Uterus (tissue), 4 donors: ENCODE results near the gene OR4K14. TPM values are rescaled to one million over a fixed set of nuclear protein-coding genes. Genes with fewer than 3 reads are reported as not detected.

Experiments
- DNase-seq, 2 donors: peaks; one replicate each; pipeline ENCODE4 v3.0.0-alpha.2; 2019 to 2020
- H3K27ac ChIP-seq, 2 donors: fragments of 200-600 bp; sonication (generic); 1 replicate in 1 of 2; 2 replicates in 1 of 2; pipeline ENCODE4 v1.5.1; 2016 to 2018
- H3K27me3 ChIP-seq, 2 donors: fragments of 200-600 bp; sonication (generic); one replicate each; pipeline ENCODE4 v1.5.1; 2018 to 2019; ENCODE audit warnings: control low read depth in 1 of 2
- H3K36me3 ChIP-seq, 2 donors: fragments of 200-600 bp; sonication (generic); one replicate each; pipeline ENCODE4 v1.5.1; 2019; ENCODE audit warnings: control low read depth in 1 of 2
- H3K4me1 ChIP-seq, 2 donors: fragments of 200-600 bp; sonication (generic); one replicate each; pipeline ENCODE4 v1.5.1; 2018 to 2019; ENCODE audit warnings: control low read depth in 1 of 2
- H3K4me3 ChIP-seq, 2 donors: fragments of 200-600 bp; sonication (generic); 1 replicate in 1 of 2; 2 replicates in 1 of 2; pipeline ENCODE4 v1.5.1; 2018 to 2019; ENCODE audit warnings: mild to moderate bottlenecking in 1 of 2
- H3K9me3 ChIP-seq, 2 donors: fragments of 200-600 bp; sonication (generic); one replicate each; pipeline ENCODE4 v1.5.1; 2019; ENCODE audit warnings: control low read depth in 1 of 2
- POLR2A ChIP-seq, 2 donors: fragments of 450-650 bp; IDR thresholded peaks; one replicate each; pipeline ENCODE4 v1.6.1; 2016; ENCODE audit warnings: antibody characterized with exemption in 2 of 2, mild to moderate bottlenecking in 1 of 2, moderate library complexity in 1 of 2
- intact Hi-C: fragments of 100-400 bp; cut with DNase I; formaldehyde crosslinking; loops from one replicate; pipeline ENCODE4 v1.15.1; 2023; ENCODE audit warnings: low total_unique reads
- total RNA-seq, 4 donors: library from RNA; depleted of rRNA in 3 of 4; stranded (reverse); fragments of >200 nt in 3 of 4; gene quantifications; one replicate each; pipeline versions ENCODE4 v1.1.0 to v1.2.4, GENCODE V29; 2014 to 2023
- TF ChIP-seq, protein P1 (sequence below), 4 experiments: fragments of 200-600 bp in 2 of 4; fragments of 450-650 bp in 2 of 4; sonication (generic) in 2 of 4; IDR thresholded peaks; one replicate each; pipeline ENCODE4 v1.5.1; 2016 to 2019; ENCODE audit warnings: antibody characterized with exemption in 4 of 4, mild to moderate bottlenecking in 2 of 4, moderate library complexity in 1 of 4
- donor health status: DM: yes; HTN: yes; CAD: no.

OR4K14 gene
- total RNA-seq, 4 donors from 2014 or later, result not detected

DNA sequence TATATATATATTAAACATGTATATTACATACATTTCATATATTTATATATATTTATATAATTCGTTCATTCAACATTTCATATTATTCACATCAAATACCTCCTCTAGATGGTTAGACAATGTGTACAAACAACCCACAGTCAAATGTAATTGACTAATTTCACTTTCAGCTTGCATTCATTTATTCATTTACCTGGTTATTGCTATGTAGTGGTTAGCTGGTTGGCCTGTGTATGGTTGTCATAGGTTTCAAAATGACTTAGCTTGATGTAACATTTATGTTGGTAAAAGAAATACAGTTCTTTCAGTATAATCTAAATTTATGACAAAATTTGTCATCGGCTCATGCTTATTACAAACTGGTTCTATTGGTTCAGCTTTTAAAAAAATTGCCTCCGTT is 16.3 kb upstream of the OR4K14 start:
- intact Hi-C loops, result no loop called here
- Histone ChIP-seq H3K36me3 (no peaks in the 10 kb centered on the region), H3K27me3 (no peaks in the 10 kb centered on the region), H3K9me3 (no peaks in the 10 kb centered on the region), H3K4me1 (no peaks in the 10 kb centered on the region), H3K27ac (no peak overlapping the region), H3K4me3 (no peak overlapping the region)
- no peak for DNase-seq
- TF ChIP-seq, protein P1, sequence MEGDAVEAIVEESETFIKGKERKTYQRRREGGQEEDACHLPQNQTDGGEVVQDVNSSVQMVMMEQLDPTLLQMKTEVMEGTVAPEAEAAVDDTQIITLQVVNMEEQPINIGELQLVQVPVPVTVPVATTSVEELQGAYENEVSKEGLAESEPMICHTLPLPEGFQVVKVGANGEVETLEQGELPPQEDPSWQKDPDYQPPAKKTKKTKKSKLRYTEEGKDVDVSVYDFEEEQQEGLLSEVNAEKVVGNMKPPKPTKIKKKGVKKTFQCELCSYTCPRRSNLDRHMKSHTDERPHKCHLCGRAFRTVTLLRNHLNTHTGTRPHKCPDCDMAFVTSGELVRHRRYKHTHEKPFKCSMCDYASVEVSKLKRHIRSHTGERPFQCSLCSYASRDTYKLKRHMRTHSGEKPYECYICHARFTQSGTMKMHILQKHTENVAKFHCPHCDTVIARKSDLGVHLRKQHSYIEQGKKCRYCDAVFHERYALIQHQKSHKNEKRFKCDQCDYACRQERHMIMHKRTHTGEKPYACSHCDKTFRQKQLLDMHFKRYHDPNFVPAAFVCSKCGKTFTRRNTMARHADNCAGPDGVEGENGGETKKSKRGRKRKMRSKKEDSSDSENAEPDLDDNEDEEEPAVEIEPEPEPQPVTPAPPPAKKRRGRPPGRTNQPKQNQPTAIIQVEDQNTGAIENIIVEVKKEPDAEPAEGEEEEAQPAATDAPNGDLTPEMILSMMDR (IDR thresholded peaks at IDR 0.05), result no peak
- TF ChIP-seq POLR2A (IDR thresholded peaks at IDR 0.05), result no peak

DNA sequence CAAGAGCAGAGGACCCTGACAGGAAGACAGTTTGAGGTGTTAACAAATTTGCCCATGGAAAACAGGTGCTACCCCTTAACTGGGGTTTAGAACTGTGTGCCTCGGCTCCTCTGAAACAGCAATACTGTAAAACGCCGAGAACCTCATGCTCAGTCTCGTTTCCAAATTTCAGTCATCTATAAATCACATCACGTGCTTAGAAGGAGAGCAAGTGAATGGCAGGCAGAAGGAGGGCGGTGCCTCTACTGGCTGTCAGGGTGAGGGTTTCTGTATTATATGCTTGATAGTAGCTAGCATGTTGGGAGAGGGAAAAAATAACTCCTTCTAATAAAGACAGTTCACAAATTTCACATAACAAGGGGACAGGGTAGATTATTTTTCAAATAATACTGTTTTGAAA is 12.0 kb upstream of the OR4K14 start:
- Histone ChIP-seq H3K4me3 (no peak overlapping the region), H3K36me3 (no peaks in the 10 kb centered on the region), H3K4me1 (no peaks in the 10 kb centered on the region), H3K27ac (no peak overlapping the region), H3K9me3 (no peaks in the 10 kb centered on the region), H3K27me3 (no peaks in the 10 kb centered on the region)
- no peak for DNase-seq
- intact Hi-C loops, result no loop called here
- no peak for TF ChIP-seq POLR2A (IDR thresholded peaks at IDR 0.05)
- TF ChIP-seq, protein P1 (IDR thresholded peaks at IDR 0.05), result no peak

DNA sequence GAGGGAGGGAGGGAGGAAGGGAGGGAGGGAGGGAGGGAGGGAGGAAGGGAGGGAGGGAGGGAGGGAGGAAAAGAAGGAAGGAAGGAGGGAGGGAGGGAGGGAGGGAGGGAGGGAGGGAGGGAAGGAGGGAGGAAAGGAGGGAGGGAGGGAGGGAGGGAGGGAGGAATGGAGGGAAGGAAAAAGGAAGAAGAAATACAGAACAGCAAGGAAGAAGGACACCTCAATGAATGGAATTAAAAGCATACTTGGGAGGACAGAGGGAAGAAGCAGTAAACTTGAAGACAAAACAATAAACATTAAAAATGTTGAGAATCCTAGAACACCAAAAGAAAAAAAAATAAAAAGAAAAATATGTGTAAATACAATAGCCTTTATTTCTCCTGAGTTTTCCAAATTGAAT is 11.0 kb downstream of the OR4K14 start:
- H3K4me3 ChIP-seq, result no peak overlapping the region
- TF ChIP-seq, protein P1 (IDR thresholded peaks at IDR 0.05), result no peak
- no peak for TF ChIP-seq POLR2A (IDR thresholded peaks at IDR 0.05)
- H3K4me1 ChIP-seq, result no peaks in the 10 kb centered on the region
- H3K27me3 ChIP-seq, result no peaks in the 10 kb centered on the region
- H3K36me3 ChIP-seq, result no peaks in the 10 kb centered on the region
- no peaks in the 10 kb centered on the region for H3K9me3 ChIP-seq
- intact Hi-C loops, result no loop called here
- no peak for DNase-seq
- H3K27ac ChIP-seq, result no peak overlapping the region

DNA sequence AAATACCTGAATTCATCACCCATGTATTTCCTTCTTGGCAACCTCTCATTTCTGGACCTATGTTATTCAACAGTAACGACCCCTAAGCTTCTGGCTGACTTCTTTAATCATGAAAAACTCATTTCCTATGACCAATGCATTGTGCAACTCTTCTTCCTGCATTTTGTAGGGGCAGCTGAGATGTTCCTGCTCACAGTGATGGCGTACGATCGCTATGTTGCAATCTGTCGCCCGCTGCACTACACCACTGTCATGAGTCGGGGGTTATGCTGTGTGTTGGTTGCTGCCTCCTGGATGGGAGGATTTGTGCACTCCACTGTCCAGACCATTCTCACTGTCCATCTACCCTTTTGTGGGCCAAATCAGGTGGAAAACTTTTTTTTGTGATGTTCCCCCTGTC is 16.8 kb downstream of the OR4K14 start:
- TF ChIP-seq, protein P1 (IDR thresholded peaks at IDR 0.05), result no peak
- no peak for TF ChIP-seq POLR2A (IDR thresholded peaks at IDR 0.05)

DNA sequence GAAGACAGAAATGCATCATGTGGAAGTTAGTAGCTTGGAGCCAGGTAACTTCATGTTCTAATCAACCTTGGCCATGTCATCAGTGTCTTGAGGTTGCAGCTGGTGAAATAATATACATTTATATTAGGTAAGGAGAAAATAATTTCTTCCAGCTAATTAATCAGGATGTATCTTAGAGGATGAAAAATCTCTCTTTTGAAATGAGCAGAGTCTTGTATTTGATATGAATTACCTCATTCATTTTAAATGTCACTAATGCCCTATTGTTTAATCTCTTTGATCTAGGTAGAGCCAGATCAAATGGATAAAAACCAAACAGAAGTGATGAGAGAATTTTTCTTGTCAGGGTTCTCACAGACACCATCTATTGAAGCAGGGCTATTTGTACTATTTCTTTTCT is 17.2 kb downstream of the OR4K14 start, which contains the start of gene OR4Q2:
OR4Q2 (plus strand) TSS at position 301 of the 400 bp plus-strand sequence.
- H3K4me1 ChIP-seq, result no peaks in the 10 kb centered on the region
- H3K9me3 ChIP-seq, result no peaks in the 10 kb centered on the region
- intact Hi-C loops, result no loop called here
- H3K4me3 ChIP-seq, result no peak within 1 kb of the TSS
- DNase-seq, result no peak
- H3K27me3 ChIP-seq, result no peaks in the 10 kb centered on the region
- TF ChIP-seq POLR2A (IDR thresholded peaks at IDR 0.05), result no peak
- H3K36me3 ChIP-seq, result no peaks in the 10 kb centered on the region
- H3K27ac ChIP-seq, result no peak within 1 kb of the TSS

More for the DNA sequence above, 16.8 kb downstream of the OR4K14 start:
- no peak overlapping the region for H3K27ac ChIP-seq
- H3K9me3 ChIP-seq, result no peaks in the 10 kb centered on the region
- H3K4me1 ChIP-seq, result no peaks in the 10 kb centered on the region
- H3K27me3 ChIP-seq, result no peaks in the 10 kb centered on the region
- H3K36me3 ChIP-seq, result no peaks in the 10 kb centered on the region
- no peak overlapping the region for H3K4me3 ChIP-seq
- no peak for DNase-seq
- intact Hi-C loops, result no loop called here

DNA sequence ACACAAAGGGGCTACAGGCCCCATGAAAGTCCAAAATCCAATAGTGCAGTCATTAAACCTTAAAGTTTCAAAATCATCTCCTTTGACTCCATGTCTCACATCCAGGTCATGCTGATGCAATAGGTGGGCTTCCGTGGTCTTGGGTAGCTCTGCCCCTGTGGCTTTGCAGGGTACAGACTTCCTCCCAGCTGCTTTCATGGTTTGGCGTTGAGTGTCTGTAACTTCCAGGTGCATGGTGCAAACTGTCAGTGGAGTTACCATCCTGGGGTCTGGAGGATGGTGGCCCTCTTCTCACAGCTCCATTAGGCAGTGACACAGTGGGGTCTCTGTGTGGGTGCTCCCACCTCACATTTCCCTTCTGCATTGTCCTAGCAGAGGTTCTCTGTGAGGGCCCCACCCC is 25.7 kb downstream of the OR4K14 start:
- intact Hi-C loops, result no loop called here
- Histone ChIP-seq H3K36me3 (no peaks in the 10 kb centered on the region), H3K4me3 (no peak overlapping the region)

More for the DNA sequence above, 25.7 kb downstream of the OR4K14 start:
- DNase-seq, result no peak
- Histone ChIP-seq H3K27me3 (no peaks in the 10 kb centered on the region), H3K9me3 (no peaks in the 10 kb centered on the region), H3K27ac (no peak overlapping the region), H3K4me1 (no peaks in the 10 kb centered on the region)
- TF ChIP-seq POLR2A (IDR thresholded peaks at IDR 0.05), result no peak
- TF ChIP-seq, protein P1 (IDR thresholded peaks at IDR 0.05), result no peak
